Suprapubic skin (tissue), 3 donors: ENCODE results near the gene ENPP7.

ENCODE experiments used
- POLR2A ChIP-seq, 2 donors: fragments of 450-650 bp; IDR thresholded peaks; one replicate each; pipeline ENCODE4 v1.6.1; 2017; ENCODE audit warnings: antibody characterized with exemption in 2 of 2, mild to moderate bottlenecking in 2 of 2, moderate library complexity in 2 of 2
- TF ChIP-seq, protein P1 (sequence below), 2 donors: fragments of 200-600 bp in 1 of 2; fragments of 450-650 bp in 1 of 2; sonication (generic) in 1 of 2; IDR thresholded peaks; one replicate each; pipeline ENCODE4 v1.5.1; 2016 to 2019; ENCODE audit warnings: antibody characterized with exemption in 2 of 2, mild to moderate bottlenecking in 1 of 2, moderate library complexity in 1 of 2

DNA sequence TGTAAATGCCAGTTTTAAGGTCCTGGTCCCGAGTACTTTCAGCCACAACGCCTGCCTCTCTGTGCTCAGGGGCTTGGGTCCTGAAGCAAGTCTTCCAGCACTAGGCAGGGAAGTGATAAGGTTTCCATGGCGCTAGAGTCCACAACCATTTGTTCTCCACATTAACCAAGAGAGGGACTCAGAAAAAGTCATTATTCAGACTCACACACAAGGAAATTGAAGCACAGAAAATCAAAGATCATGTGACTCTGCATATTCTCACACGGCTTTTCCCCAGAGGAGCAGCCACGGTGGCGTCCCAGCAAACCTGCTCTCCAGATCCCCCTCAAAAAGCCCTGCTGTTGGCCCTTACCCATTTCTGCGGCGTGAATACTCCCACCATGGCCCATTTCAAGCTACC, 9.7 kb downstream of the ENPP7 start:
- TF ChIP-seq, protein P1, sequence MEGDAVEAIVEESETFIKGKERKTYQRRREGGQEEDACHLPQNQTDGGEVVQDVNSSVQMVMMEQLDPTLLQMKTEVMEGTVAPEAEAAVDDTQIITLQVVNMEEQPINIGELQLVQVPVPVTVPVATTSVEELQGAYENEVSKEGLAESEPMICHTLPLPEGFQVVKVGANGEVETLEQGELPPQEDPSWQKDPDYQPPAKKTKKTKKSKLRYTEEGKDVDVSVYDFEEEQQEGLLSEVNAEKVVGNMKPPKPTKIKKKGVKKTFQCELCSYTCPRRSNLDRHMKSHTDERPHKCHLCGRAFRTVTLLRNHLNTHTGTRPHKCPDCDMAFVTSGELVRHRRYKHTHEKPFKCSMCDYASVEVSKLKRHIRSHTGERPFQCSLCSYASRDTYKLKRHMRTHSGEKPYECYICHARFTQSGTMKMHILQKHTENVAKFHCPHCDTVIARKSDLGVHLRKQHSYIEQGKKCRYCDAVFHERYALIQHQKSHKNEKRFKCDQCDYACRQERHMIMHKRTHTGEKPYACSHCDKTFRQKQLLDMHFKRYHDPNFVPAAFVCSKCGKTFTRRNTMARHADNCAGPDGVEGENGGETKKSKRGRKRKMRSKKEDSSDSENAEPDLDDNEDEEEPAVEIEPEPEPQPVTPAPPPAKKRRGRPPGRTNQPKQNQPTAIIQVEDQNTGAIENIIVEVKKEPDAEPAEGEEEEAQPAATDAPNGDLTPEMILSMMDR (IDR thresholded peaks at IDR 0.05), result no peak
- no peak for TF ChIP-seq POLR2A (IDR thresholded peaks at IDR 0.05)
